Subcutaneous abdominal adipose tissue (tissue), 5 donors: Measurements from ENCODE around the gene ZCCHC24.

ENCODE experiments used
- H3K27ac ChIP-seq: one replicate; pipeline ENCODE4 v1.7.0; 2013; ENCODE audit warnings: low read depth, mild to moderate bottlenecking, inconsistent platforms, low read length, moderate library complexity
- H3K27me3 ChIP-seq, 5 donors: one replicate each; pipeline ENCODE4 v1.7.0; 2013; ENCODE audit warnings: low read length in 5 of 5, inconsistent platforms in 1 of 5; ENCODE audit not compliant: control insufficient read depth in 5 of 5, insufficient read depth in 4 of 5
- H3K36me3 ChIP-seq, 5 donors: one replicate each; pipeline ENCODE4 v1.7.0; 2013; ENCODE audit warnings: low read length in 5 of 5; ENCODE audit not compliant: control insufficient read depth in 5 of 5, insufficient read depth in 5 of 5
- H3K4me1 ChIP-seq, 5 donors: one replicate each; pipeline ENCODE4 v1.7.0; 2013; ENCODE audit warnings: low read length in 5 of 5, mild to moderate bottlenecking in 3 of 5, moderate library complexity in 1 of 5; ENCODE audit not compliant: control insufficient read depth in 5 of 5, insufficient read depth in 5 of 5
- H3K4me3 ChIP-seq, 5 donors: one replicate each; pipeline ENCODE4 v1.7.0; 2013; ENCODE audit warnings: low read length in 5 of 5, low read depth in 1 of 5
- H3K9ac ChIP-seq, 5 donors: one replicate each; pipeline ENCODE4 v1.7.0; 2013; ENCODE audit warnings: low read length in 5 of 5, mild to moderate bottlenecking in 4 of 5, moderate library complexity in 3 of 5
- H3K9me3 ChIP-seq, 5 donors: one replicate each; pipeline ENCODE4 v1.7.0; 2013; ENCODE audit warnings: low read length in 5 of 5; ENCODE audit not compliant: control insufficient read depth in 5 of 5
- donor health status: healthy.
- donor health status: healthy.
- donor health status: healthy.
- donor health status: healthy.
- donor health status: healthy.

Gene ZCCHC24

DNA sequence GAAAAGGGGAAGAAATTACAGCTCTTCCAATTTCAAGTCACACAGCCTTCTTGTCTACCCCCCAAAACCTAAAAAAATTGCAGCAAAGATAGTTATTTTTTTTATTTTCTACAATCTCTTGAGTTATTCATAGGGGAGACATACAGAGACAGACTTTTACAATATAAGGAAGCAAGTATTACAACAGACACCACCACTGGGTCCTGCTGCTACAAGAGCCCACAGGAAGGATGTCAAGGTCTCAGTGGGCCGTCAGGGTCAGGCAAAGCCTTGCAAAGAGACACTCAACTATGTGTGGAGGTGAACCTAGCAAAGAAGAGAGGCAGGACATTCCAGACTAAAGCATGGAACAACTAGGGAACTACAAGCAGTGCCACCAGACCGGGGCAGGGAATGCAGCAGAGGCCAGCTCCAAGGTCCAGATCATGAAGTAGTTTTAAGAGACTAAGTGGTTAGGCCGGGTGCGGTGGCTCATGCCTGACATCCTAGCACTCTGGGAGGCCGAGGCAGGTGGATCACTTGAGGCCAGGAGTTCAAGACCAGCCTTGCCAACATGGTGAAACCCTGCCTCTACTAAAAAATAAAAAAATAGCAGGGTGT is 28.2 kb upstream of the ZCCHC24 start:
- H3K9me3 ChIP-seq: no peaks in the 10 kb centered on the region
- no peaks in the 10 kb centered on the region for H3K36me3 ChIP-seq
- no peak overlapping the region for H3K4me3 ChIP-seq
- no peaks in the 10 kb centered on the region for H3K27me3 ChIP-seq
- peaks cover 0 to 14% (median 12%) of the 10 kb centered on the region in 5 donors for H3K4me1 ChIP-seq
- H3K27ac ChIP-seq: no peak overlapping the region
- no peak overlapping the region for H3K9ac ChIP-seq

DNA sequence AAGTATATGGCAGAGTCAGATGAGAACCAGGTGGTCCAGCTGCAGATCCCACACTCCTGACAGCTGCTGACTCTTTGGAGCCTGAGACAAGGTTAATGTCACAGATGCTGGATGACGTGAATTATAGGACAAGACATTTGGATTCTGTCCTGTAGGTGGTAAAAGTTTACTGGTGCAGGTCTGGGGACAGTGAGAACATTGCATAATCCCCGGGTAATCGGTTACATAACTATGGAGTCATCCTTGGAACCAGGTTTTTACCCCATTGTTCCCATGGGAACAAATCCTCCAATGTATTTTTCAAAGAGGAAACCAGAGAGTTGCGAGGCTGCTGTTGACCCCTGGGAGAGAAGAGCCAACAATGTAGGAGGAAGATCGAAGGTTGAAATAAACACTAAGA is 27.5 kb upstream of the ZCCHC24 start:
- no peak overlapping the region for H3K27ac ChIP-seq
- H3K4me3 ChIP-seq: no peak overlapping the region

DNA sequence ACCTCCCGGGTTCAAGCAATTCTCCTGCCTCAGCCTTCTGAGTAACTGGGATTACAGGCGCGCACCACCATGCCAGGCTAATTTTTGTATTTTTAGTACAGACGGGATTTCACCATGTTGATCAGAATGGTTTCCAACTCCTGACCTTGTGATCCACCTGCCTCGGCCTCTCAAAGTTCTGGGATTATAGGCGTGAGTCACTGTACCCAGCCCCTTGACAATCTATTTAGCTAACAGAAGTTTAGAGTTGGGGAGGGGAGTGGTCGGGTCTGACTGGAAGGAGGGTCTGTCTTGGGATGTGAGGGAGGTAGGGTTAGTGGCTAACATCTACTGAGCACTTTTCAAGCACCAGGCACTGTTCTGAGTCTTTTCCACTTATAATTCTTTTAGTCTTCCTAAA is 27.0 kb upstream of the ZCCHC24 start:
- no peaks in the 10 kb centered on the region for H3K27me3 ChIP-seq
- no peaks in the 10 kb centered on the region for H3K36me3 ChIP-seq
- H3K27ac ChIP-seq: no peak overlapping the region
- H3K9ac ChIP-seq: no peak overlapping the region
- H3K4me1 ChIP-seq: peaks cover 7 to 26% (median 24%) of the 10 kb centered on the region in 5 donors
- no peak overlapping the region for H3K4me3 ChIP-seq
- no peaks in the 10 kb centered on the region for H3K9me3 ChIP-seq

More for the DNA sequence above, 27.5 kb upstream of the ZCCHC24 start:
- Histone ChIP-seq H3K4me1 (peaks cover 4 to 21% (median 19%) of the 10 kb centered on the region in 5 donors), H3K27me3 (no peaks in the 10 kb centered on the region), H3K9ac (no peak overlapping the region), H3K36me3 (no peaks in the 10 kb centered on the region), H3K9me3 (no peaks in the 10 kb centered on the region)

DNA sequence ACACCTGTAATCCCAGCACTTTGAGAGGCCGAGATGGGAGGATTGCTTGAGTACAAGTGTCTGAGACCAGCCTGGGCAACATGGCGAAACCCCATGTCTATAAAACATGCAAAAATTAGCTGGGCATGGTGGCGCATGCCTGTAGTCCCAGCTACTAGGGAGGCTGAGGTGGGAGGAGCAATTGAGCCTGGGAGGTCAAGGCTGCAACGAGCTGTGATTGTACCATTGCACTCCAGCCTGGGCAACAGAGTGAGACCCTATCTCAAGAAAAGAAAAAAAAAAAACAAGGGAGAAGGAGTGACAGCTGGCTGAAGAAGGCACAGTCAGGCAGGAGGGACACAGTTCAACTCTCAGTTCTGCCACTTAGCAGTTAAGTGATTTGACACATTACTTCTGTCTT is 26.4 kb upstream of the ZCCHC24 start:
- no peaks in the 10 kb centered on the region for H3K27me3 ChIP-seq
- H3K27ac ChIP-seq: no peak overlapping the region
- no peak overlapping the region for H3K9ac ChIP-seq
- H3K36me3 ChIP-seq: no peaks in the 10 kb centered on the region
- H3K9me3 ChIP-seq: no peaks in the 10 kb centered on the region
- H3K4me1 ChIP-seq: peaks cover 7 to 33% (median 24%) of the 10 kb centered on the region in 5 donors
- H3K4me3 ChIP-seq: no peak overlapping the region

DNA sequence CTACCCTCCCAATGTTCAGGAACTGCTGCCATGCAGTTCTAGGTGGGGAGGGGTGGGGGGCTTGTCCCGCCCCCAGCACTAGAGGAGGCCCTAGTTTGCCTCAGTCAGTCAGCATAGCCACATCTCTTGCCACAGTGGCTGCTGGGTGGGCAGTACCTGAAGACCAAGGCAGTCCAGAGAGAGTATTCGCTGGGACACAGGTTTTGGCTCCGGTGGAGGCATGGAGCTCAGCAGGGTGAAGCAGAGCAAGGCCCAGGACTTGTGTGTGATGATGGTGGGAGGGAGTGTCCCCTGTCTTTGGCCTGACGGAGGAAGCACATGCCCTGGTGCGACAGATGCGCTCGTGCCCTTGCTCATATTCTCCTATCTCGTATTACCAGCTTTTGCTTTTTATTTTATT is 24.7 kb upstream of the ZCCHC24 start:
- no peak overlapping the region for H3K4me3 ChIP-seq
- H3K4me1 ChIP-seq: peaks cover 7 to 33% (median 25%) of the 10 kb centered on the region in 5 donors
- no peak overlapping the region for H3K9ac ChIP-seq
- no peaks in the 10 kb centered on the region for H3K36me3 ChIP-seq
- no peaks in the 10 kb centered on the region for H3K27me3 ChIP-seq
- H3K9me3 ChIP-seq: no peaks in the 10 kb centered on the region
- no peak overlapping the region for H3K27ac ChIP-seq

DNA sequence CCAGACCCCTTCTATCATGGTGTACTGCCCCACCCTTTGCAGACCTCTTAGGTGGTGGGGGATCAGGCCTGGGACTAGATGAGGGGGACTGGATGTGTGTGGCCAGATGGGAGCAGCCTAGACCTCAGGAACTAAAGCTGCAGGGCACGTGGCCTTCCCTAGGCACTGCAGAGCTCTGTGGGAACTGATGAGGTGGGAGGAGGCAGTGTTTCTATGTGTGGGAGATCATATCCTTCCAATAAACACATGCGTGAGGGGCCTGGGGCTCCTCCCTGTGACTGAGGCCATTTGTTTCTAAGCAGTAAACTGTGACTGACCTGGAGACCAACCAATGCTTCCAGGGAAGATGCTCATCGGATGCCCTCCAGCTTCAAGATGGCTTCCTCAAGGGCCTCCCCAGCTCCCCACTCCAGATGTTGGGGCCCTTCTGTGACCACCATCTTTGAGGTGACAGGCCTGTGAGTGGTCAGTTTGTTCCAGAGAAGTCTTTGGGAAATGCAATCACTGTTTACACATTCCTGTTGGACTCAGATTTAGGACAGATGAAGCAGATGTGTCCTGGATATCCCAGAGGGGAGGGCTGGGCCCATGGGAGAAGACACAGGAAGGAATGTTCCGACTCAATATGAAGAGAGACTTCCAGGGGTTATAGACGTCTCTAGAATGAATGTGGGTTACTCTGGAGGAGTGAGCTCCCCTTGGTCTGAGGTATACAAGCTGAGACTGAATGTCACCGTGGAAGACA is 23.6 kb upstream of the ZCCHC24 start:
- Histone ChIP-seq H3K27me3 (no peaks in the 10 kb centered on the region), H3K27ac (no peak overlapping the region), H3K9ac (no peak overlapping the region), H3K9me3 (no peaks in the 10 kb centered on the region), H3K4me1 (peaks cover 14 to 42% (median 33%) of the 10 kb centered on the region in 5 donors), H3K4me3 (no peak overlapping the region), H3K36me3 (no peaks in the 10 kb centered on the region)

DNA sequence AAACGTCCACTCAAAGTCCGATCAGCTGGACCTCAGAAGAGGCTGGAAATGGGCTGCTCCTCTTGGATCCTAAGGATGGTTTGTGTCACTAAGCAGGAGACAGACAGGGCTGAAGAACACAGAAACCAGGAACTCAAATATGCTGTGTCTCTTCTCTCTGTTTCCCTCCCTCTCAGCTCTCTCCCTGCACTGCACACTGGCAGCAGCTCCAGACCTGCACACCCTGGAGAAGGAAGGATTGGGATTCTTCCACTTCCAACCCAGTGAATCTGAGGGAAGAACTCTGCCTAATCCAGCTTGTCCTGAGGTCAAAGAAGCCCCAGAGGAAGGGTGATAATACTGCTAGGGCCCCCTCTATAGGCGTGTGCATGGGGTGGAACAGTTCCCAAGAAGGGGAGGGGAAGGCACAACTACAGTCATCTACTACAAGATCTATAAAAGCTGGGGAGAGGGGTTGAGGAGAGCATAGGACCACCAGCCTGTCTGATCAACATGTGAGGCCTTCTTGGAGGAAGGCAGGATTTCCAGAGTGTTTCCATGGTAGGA is 22.7 kb upstream of the ZCCHC24 start:
- peak overlapping the region; percentile 67 for H3K27ac ChIP-seq
- H3K36me3 ChIP-seq: no peaks in the 10 kb centered on the region
- H3K4me1 ChIP-seq: peaks cover 16 to 44% (median 37%) of the 10 kb centered on the region in 5 donors
- H3K9me3 ChIP-seq: no peaks in the 10 kb centered on the region
- no peaks in the 10 kb centered on the region for H3K27me3 ChIP-seq
- peak overlapping the region in 2 of 5 donors; percentile 27 to 32 for H3K4me3 ChIP-seq
- H3K9ac ChIP-seq: peak overlapping the region in 3 of 5 donors; percentile 9 to 48 (median 40)

DNA sequence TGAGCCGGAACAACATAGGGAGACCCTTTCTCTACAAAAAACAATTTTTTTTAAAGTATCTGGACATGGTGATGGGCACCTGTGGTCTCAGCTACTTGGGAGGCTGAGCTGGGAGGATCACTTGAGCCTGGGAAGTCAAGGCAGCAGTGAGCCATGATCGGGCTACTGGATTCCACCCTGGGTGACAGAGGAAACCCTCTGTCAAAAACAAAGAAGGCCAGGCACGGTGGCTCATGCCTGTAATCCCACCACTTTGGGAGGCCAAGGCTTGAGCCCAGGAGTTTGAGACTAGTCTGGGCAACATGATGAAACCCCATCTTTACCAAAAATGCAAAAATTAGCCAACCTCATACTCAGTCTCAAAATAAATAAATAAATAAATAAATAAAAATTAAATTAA is 19.9 kb upstream of the ZCCHC24 start:
- no peaks in the 10 kb centered on the region for H3K36me3 ChIP-seq
- no peaks in the 10 kb centered on the region for H3K9me3 ChIP-seq
- H3K9ac ChIP-seq: no peak overlapping the region
- peaks cover 16 to 38% (median 34%) of the 10 kb centered on the region in 5 donors for H3K4me1 ChIP-seq
- no peaks in the 10 kb centered on the region for H3K27me3 ChIP-seq
- H3K27ac ChIP-seq: no peak overlapping the region
- no peak overlapping the region for H3K4me3 ChIP-seq

DNA sequence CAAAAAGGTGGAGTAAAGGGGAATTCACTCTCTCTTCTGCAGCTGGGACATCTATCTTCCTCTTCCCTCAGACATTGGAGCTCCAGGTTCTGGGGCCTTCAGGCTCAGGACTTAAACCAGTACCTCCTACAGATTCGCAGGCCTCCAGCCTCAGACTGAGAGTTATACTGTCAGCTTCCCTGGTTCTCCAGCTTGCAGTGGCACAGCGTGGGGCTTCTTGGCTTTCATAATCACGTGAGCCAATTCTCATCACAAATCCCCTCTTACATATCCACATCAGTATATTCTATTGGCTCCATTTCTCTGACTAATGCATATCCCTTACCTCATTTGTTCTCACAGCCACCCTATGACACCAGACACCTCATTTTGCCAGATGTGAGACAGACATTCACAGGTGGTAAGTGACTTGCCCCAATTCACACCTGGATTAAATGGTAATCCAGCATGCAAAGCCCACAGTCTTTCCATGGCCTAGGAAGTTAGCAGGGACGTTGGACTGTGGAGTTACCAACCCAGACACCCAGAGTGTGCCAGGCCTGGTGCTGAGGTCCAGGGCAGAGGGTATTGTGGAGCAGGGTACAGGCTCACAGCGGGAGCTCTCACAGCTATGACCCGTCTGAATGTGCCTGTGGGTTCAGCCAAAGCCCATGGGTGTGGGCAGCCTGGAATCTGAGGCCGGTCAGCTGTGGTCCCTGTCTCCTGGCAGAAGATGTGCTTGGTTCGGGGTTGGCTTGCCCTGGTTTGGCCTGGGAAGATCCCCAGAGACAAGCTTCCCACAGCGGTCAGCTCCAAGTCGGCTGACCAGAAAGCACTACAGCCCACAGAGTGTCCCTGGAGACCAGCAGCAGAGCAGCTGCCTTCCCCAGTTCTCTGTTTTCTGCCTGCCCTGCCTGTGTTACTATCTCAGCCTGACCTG is 18.4 kb upstream of the ZCCHC24 start:
- Histone ChIP-seq H3K9me3 (no peaks in the 10 kb centered on the region), H3K36me3 (no peaks in the 10 kb centered on the region), H3K4me3 (peak overlapping the region in 1 of 5 donors; percentile 5), H3K27me3 (no peaks in the 10 kb centered on the region), H3K4me1 (peaks cover 16 to 40% (median 34%) of the 10 kb centered on the region in 5 donors), H3K9ac (no peak overlapping the region), H3K27ac (peak overlapping the region; percentile 48)
